LNCaP clone FGC (cell line): ENCODE data around the gene PRKD1.

Experiments used
- DNase-seq: peaks from one replicate; pipeline ENCODE4 v3.0.0-alpha.2; 2011; ENCODE audit warnings: low read depth
- H3K4me3 ChIP-seq: 2 replicates; pipeline ENCODE4 v1.5.1; 2011; ENCODE audit warnings: mild to moderate bottlenecking, low read depth, low read length, control low read depth
- TF ChIP-seq, protein P1 (sequence below): IDR thresholded peaks from 2 replicates; pipeline ENCODE4 v1.5.1; 2012; ENCODE audit warnings: mild to moderate bottlenecking; ENCODE audit not compliant: control insufficient read depth, insufficient read depth; ENCODE audit errors: extremely low read depth

Gene PRKD1

DNA sequence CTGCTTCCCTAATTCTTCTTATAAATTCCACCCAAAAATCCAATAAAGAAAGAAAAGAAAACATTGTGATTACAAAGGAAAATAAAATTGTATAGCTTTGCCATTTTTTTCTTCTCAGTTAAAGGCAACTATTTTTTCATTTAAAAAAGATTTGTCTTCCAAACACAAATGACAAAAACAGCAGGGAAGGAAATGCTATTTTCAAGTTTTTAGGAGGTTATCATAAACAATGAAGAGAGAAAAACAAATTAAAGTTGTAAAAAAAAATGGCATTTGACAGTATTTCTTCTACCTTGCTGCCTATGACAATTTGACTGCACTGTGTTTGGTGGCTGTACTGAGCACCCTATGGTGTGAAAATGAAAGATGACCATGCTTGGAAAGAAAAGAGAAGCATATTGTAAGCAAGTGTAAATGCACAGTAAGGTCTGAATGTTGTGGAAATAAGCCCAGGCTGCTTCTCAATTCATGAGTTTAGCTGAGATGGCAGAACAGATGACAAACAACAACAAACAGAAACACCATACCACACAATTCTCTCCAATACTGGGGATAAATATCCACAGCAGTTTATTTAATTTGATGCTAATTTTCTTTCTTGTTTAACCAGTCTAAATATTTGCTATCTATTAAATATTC lies 109.8 kb downstream of the PRKD1 start:
- DNase-seq = no peak
- H3K4me3 ChIP-seq = no peak overlapping the region

DNA sequence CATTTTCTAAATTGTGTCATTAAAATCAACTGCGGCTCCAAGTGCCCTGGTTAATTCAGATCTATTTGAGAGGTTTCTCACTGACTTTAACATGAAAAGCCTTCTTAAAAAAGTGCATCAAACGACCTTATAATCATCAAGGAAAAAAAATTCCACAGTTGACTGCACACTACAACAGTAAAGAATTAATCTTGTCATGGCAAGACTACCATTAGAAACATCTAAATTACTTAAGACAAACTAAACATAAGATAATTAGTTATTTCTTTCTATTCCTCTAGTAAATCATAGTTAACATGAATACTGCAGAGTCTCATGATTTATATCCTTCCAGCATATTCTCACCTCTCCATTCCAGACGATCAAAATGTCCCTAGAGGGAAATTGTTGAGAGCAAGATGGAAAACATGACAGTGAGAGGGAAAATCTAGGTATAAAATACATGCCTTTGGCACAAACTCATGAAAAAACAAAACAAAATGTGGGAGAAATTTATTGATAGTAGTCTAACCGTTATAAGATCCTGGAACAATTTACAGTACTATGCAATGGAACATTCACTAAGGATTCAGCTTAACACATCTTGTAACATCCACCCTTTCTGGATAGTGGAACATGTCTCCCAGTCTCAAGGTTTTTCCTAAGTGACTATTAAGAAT lies 112.5 kb downstream of the PRKD1 start:
- no peak for DNase-seq
- H3K4me3 ChIP-seq = no peak overlapping the region
- TF ChIP-seq, protein P1, sequence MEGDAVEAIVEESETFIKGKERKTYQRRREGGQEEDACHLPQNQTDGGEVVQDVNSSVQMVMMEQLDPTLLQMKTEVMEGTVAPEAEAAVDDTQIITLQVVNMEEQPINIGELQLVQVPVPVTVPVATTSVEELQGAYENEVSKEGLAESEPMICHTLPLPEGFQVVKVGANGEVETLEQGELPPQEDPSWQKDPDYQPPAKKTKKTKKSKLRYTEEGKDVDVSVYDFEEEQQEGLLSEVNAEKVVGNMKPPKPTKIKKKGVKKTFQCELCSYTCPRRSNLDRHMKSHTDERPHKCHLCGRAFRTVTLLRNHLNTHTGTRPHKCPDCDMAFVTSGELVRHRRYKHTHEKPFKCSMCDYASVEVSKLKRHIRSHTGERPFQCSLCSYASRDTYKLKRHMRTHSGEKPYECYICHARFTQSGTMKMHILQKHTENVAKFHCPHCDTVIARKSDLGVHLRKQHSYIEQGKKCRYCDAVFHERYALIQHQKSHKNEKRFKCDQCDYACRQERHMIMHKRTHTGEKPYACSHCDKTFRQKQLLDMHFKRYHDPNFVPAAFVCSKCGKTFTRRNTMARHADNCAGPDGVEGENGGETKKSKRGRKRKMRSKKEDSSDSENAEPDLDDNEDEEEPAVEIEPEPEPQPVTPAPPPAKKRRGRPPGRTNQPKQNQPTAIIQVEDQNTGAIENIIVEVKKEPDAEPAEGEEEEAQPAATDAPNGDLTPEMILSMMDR = no peak

More for the DNA sequence above, 109.8 kb downstream of the PRKD1 start:
- TF ChIP-seq, protein P1 = no peak

DNA sequence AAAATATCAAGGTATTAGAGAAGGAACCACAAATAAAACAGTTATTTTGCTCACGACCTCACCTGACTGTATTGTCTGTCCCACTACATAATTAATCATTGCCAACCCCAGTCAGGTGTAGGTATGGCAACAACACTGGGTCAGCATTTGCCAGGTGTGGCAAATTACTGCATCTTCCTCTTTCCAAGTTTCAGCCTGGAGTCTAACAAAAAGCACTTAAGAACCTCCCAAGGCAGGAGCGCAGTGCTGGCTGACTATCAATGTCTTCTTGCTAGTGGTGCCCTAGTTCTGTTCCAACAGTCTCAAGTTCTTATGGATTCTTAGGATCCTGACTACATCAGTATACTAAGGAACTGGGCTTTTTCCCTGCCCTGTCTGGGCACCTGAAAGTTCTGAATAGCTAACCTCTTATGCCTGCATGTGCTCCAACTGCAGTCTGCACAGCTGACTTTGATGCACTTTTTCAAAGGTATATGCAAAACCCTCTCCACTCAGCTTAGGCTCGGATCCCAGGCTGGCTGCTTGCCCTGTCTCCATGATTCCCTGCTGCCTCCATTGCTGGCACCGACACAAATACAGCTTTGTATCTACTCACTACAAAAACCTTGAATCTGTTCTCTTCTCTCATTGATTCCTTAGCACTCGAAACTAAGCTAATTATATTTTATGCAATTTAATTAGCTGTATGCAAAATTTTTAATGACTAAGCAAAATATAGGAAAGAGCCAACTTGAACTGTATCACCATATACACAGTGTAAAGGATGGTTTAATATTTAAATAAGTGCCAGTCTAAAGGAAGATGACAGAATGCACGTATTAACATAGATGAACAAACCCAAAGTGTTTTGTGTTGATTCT lies 113.3 kb downstream of the PRKD1 start:
- TF ChIP-seq, protein P1 = no peak
- H3K4me3 ChIP-seq = no peak overlapping the region
- no peak for DNase-seq

DNA sequence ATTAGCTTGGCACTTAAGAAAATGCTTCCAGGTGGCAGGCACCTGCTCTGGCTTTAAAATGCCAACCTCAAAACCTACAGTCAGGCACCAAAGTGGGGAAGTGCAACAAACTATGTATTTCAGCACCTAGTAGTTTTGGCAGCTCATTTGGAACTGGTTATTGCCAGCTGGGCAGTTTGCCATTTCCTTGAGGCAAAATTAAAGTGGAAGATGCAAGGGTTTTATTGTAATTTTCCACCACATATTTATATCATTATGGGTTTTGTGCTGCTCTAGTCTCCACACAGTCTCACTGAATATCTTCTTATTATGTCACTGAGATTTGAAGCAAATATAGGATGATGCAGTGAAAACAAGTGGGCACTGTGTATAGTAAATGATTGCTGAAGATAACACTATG lies 117.0 kb downstream of the PRKD1 start:
- peak; percentile 75 for DNase-seq
- TF ChIP-seq, protein P1 = no peak
- H3K4me3 ChIP-seq = no peak overlapping the region

DNA sequence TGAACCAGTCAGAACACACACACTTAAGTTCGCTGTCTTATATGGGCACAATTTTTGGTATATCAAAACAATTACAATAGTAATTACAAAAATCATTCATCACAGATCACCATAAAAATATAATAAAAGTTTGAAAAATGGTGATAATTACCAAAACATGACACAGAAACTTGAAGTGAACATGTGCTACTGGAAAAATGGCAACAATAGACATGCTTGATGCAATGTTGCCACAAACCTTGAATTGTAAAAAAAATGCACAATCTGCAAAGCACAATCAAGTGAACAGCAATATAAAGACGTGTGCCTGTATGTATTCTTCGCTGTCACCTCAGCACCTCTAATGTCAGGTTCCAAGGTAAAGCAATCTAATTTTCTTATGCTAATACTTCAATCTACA lies 117.6 kb downstream of the PRKD1 start:
- TF ChIP-seq, protein P1 = no peak
- no peak overlapping the region for H3K4me3 ChIP-seq
- no peak for DNase-seq

DNA sequence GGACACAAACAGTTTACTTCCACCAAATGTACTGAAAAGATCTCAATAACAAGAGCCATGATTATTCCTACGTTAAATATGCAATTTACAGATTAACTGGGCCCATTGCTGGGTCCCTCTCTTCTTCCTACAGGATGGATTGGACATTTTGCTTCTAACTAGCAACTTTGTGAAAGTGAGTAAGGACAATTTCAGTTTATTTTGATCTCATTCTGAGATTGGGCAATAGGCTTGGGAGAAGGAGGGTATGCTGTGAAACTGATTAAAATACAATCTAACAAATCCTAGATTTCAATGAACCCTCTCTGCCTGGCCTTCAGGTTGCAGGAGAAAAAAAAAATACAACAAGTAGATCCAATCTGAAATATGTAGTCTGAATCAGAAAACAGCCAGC lies 121.5 kb downstream of the PRKD1 start:
- no peak overlapping the region for H3K4me3 ChIP-seq
- TF ChIP-seq, protein P1 = no peak
- DNase-seq = no peak
